ENCODE results near the gene PIGQ. TPM values are rescaled to one million over a fixed set of nuclear protein-coding genes. Genes with fewer than 3 reads are reported as not detected.

The PIGQ gene
- total and polyA plus RNA-seq, 9 donors = 12.2 to 23.2 (median 17.8) TPM

DNA sequence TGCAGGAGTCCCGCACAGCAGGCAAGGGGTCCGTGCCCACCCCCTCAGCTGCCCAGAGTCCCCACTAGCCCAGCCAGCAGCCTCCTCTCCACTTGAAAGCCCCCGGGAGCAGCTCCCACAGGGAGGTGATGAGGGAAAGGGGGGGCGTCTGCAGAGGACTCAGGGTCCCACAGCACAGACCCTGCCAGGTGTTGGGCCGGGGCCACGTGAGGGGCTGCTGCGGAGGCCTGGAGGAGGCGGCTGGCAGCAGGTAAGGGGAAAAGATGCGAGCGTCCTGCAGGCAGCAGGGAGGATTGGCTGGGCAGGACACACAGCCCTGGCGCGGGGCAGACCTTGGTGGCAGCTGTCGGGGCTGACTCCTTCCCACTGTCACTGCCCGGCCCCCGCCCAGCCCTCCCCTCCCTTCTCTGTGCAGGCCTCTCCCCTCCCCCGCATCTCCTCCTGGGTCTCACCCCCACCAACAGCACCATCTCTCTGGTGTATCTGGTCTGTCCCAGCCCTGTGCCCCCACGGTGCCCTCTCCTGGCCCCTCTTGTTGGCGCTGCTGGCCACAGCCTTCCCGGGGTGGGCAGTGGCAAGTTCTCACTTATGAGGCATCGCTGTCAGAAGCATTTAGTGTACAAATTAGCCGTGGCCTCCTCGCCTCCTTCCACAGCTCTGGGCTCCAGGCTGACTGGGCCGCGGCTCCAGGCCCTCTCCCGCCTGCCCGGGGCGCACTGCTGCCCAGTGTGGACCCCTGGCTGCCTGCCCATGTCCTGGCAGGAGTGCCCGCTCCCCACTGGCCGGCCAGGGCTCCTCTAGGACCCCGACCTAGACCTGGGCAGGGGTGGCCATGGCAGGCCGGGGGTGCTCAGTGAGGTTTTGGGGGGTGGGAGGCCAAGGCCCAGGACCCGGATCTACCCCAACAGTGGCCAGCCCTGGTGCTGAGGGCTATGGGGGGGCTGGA lies 14.0 kb upstream of the PIGQ start:
- Histone ChIP-seq H3K27me3 (ENCODE audit: control insufficient read depth, insufficient read depth, low read length) (peaks cover 31% of the 10 kb centered on the region), H3K4me1 (ENCODE audit: control insufficient read depth, insufficient read depth, low read length) (peaks cover 44% of the 10 kb centered on the region), H3K36me3 (ENCODE audit: control insufficient read depth, insufficient read depth, low read length) (peaks cover 29% of the 10 kb centered on the region), H3K27ac (ENCODE audit: low read length) (no peak overlapping the region), H3K4me3 (ENCODE audit: low read length) (no peak overlapping the region), H3K9me3 (replicated peaks; ENCODE audit: control insufficient read depth, low read depth, low read length) (no peaks in the 10 kb centered on the region)
- 62% methylated on average over 23 of the region's 32 CpGs for WGBS (ENCODE audit: insufficient coverage)
- no peak for DNase-seq

GRCh38 chr16:556474-557173 lies 13.1 kb upstream of the PIGQ start:
- 80% methylated on average over 27 of the region's 32 CpGs for WGBS (ENCODE audit: insufficient coverage)
- peaks cover 25% of the 10 kb centered on the region for H3K36me3 ChIP-seq (ENCODE audit: control insufficient read depth, insufficient read depth, low read length)
- H3K4me1 ChIP-seq (ENCODE audit: control insufficient read depth, insufficient read depth, low read length) = peaks cover 46% of the 10 kb centered on the region
- no peak overlapping the region for H3K4me3 ChIP-seq (ENCODE audit: low read length)
- H3K9me3 ChIP-seq (replicated peaks; ENCODE audit: control insufficient read depth, low read depth, low read length) = no peaks in the 10 kb centered on the region
- no peak overlapping the region for H3K27ac ChIP-seq (ENCODE audit: low read length)
- DNase-seq = no peak
- H3K27me3 ChIP-seq (ENCODE audit: control insufficient read depth, insufficient read depth, low read length) = peaks cover 39% of the 10 kb centered on the region

- Histone ChIP-seq H3K9me3 (replicated peaks; ENCODE audit: control insufficient read depth, low read depth, low read length) (no peaks in the 10 kb centered on the region), H3K27ac (ENCODE audit: low read length) (no peak overlapping the region), H3K4me3 (ENCODE audit: low read length) (no peak overlapping the region), H3K27me3 (ENCODE audit: control insufficient read depth, insufficient read depth, low read length) (peaks cover 50% of the 10 kb centered on the region), H3K4me1 (ENCODE audit: control insufficient read depth, insufficient read depth, low read length) (peaks cover 46% of the 10 kb centered on the region), H3K36me3 (ENCODE audit: control insufficient read depth, insufficient read depth, low read length) (peaks cover 19% of the 10 kb centered on the region)
- 81% methylated on average over 16 of the region's 23 CpGs for WGBS (ENCODE audit: insufficient coverage)
- no peak for DNase-seq
Observed at GRCh38 chr16:557463-558297, 12.1 kb upstream of the PIGQ start.

GRCh38 chr16:558298-559020 lies 11.3 kb upstream of the PIGQ start:
- peaks cover 15% of the 10 kb centered on the region for H3K36me3 ChIP-seq (ENCODE audit: control insufficient read depth, insufficient read depth, low read length)
- no peak overlapping the region for H3K27ac ChIP-seq (ENCODE audit: low read length)
- H3K4me1 ChIP-seq (ENCODE audit: control insufficient read depth, insufficient read depth, low read length) = peaks cover 46% of the 10 kb centered on the region
- DNase-seq = no peak
- peaks cover 56% of the 10 kb centered on the region for H3K27me3 ChIP-seq (ENCODE audit: control insufficient read depth, insufficient read depth, low read length)
- H3K9me3 ChIP-seq (replicated peaks; ENCODE audit: control insufficient read depth, low read depth, low read length) = no peaks in the 10 kb centered on the region
- WGBS (ENCODE audit: insufficient coverage) = 45% methylated on average over 14 of the region's 22 CpGs
- H3K4me3 ChIP-seq (ENCODE audit: low read length) = no peak overlapping the region

- Histone ChIP-seq H3K36me3 (ENCODE audit: control insufficient read depth, insufficient read depth, low read length) (peaks cover 9% of the 10 kb centered on the region), H3K27ac (ENCODE audit: low read length) (no peak overlapping the region), H3K9me3 (replicated peaks; ENCODE audit: control insufficient read depth, low read depth, low read length) (no peaks in the 10 kb centered on the region), H3K4me1 (ENCODE audit: control insufficient read depth, insufficient read depth, low read length) (peaks cover 46% of the 10 kb centered on the region), H3K27me3 (ENCODE audit: control insufficient read depth, insufficient read depth, low read length) (peaks cover 59% of the 10 kb centered on the region), H3K4me3 (ENCODE audit: low read length) (no peak overlapping the region)
- 57% methylated on average over 14 of the region's 15 CpGs for WGBS (ENCODE audit: insufficient coverage)
- no peak for DNase-seq
Observed at GRCh38 chr16:559021-559380, 10.8 kb upstream of the PIGQ start.

DNA sequence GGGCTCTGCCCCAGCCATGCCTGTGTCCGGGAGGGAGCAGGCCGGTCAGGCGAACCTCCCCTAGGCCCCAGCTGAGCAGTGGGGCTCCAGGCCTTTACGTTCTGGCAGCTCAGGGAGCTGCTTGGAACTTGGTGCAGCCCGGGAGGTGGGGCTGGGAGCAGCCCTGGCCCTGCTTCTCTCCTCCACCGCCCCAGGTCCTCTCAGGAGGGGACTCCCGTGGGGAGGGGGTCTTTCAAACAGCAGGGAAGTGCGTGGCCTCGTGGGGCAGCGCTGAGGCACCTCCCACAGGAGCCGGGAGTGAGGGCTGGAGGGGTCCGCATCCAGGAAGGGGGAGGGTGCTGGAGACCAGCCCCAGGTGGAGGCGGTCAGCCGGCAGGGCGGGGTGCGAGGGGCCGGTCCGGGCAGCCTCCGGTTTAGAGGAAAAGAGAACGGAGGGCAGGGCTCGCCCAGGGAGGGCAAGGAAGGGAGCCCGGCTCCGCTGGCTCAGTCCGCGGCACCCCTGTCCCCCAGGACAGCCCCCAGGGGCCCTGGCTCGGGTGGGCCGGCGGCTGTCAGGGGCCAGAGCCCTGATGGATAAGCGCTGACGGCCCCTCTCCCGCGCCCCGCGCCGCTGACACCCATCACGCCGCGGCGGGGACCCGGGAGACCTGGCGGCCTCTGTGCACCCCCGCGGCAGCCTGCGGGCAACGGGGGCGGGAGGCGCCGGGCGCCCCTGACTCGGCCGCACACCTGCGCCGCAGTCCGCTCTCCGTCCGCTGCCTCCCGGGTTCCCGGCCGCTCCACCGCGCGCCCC lies 10.2 kb upstream of the PIGQ start:
- Histone ChIP-seq H3K9me3 (replicated peaks; ENCODE audit: control insufficient read depth, low read depth, low read length) (no peaks in the 10 kb centered on the region), H3K4me3 (ENCODE audit: low read length) (no peak overlapping the region), H3K36me3 (ENCODE audit: control insufficient read depth, insufficient read depth, low read length) (peaks cover 4% of the 10 kb centered on the region), H3K4me1 (ENCODE audit: control insufficient read depth, insufficient read depth, low read length) (peaks cover 45% of the 10 kb centered on the region), H3K27ac (ENCODE audit: low read length) (no peak overlapping the region), H3K27me3 (ENCODE audit: control insufficient read depth, insufficient read depth, low read length) (peaks cover 59% of the 10 kb centered on the region)
- no peak for DNase-seq
- WGBS (ENCODE audit: insufficient coverage) = 3% methylated on average over 60 of the region's 62 CpGs

- under 1% methylated on average over 81 of the region's 84 CpGs for WGBS (ENCODE audit: insufficient coverage)
Observed at GRCh38 chr16:560204-560700, 9.5 kb upstream of the PIGQ start, which contains the start of gene PRR35. TSS of gene PRR35 (plus strand) at chr16:560394. CDS start at chr16:563295, 2,901 bp downstream.

DNA sequence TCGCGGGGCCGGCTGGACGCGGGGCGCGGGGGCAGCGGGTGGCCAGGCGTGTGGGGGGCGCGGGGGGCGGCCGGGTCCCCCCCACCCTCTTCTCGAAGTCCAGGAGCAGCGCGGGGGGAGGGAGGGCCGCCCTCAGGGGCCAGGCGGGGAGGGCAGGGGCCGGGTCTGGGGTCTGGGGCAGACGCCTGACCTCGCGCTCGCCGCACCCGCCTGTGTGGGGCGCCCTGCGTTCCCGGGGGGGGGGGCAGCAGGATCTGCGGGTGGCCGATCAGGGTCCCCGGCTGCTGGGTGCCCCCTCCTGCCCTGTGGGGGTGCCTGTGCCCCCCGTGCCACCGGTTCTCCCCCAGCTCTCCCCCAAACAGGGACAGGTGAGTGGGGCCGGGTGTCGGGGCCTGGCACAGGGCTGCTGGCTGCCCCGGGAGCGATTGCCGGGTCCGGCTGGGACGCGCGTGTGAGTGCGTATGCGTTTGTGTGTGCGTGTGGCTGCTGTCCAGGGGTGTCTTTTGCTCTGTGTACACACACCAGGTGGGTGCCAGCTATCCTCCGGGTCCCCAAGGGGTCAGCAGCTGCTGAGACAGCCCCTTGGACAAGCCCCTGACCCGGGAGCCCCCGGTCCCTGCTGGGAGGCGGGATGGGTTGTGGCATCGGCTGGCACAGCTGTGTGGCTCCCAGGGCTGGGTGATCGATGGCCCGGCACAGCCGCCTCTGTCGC lies 8.9 kb upstream of the PIGQ start:
- 30% methylated on average over 21 of the region's 54 CpGs for WGBS (ENCODE audit: insufficient coverage)
- Histone ChIP-seq H3K4me3 (ENCODE audit: low read length) (no peak overlapping the region), H3K9me3 (replicated peaks; ENCODE audit: control insufficient read depth, low read depth, low read length) (no peaks in the 10 kb centered on the region), H3K36me3 (ENCODE audit: control insufficient read depth, insufficient read depth, low read length) (no peaks in the 10 kb centered on the region), H3K4me1 (ENCODE audit: control insufficient read depth, insufficient read depth, low read length) (peaks cover 43% of the 10 kb centered on the region), H3K27ac (ENCODE audit: low read length) (no peak overlapping the region), H3K27me3 (ENCODE audit: control insufficient read depth, insufficient read depth, low read length) (peaks cover 59% of the 10 kb centered on the region)
- no peak for DNase-seq

More at GRCh38 chr16:560204-560700, 9.5 kb upstream of the PIGQ start, which contains the start of gene PRR35:
- Histone ChIP-seq H3K27me3 (ENCODE audit: control insufficient read depth, insufficient read depth, low read length) (peaks cover 59% of the 10 kb centered on the region), H3K4me3 (ENCODE audit: low read length) (no peak within 1 kb of the TSS), H3K9me3 (replicated peaks; ENCODE audit: control insufficient read depth, low read depth, low read length) (no peaks in the 10 kb centered on the region), H3K27ac (ENCODE audit: low read length) (no peak within 1 kb of the TSS), H3K36me3 (ENCODE audit: control insufficient read depth, insufficient read depth, low read length) (no peaks in the 10 kb centered on the region), H3K4me1 (ENCODE audit: control insufficient read depth, insufficient read depth, low read length) (peaks cover 43% of the 10 kb centered on the region)
- DNase-seq = no peak
